WI38 (cell line): ENCODE measurements around the gene PURB.
"Not testable (repeated sequence)": the region's sequence is repeated elsewhere in the genome, so short reads cannot be mapped to it uniquely, and the experiment has no call there.

ENCODE experiments used
- H3K4me3 ChIP-seq: 2 replicates; pipeline ENCODE4 v1.5.1; 2011; ENCODE audit warnings: low read depth, mild to moderate bottlenecking, control low read depth, low read length
- CTCF ChIP-seq: IDR thresholded peaks from 2 replicates; pipeline ENCODE4 v1.5.1; 2012; ENCODE audit warnings: low read depth, mild to moderate bottlenecking, control low read depth, low read length

PURB gene

GRCh38 chr7:44849259-44849884, 36.0 kb downstream of the PURB start:
- no peak overlapping the region; the same call in 1 of the 2 replicates for H3K4me3 ChIP-seq
- TF ChIP-seq CTCF: no peak

- H3K4me3 ChIP-seq: peak within 1 kb of the TSS; percentile 81
- no peak for TF ChIP-seq CTCF
Observed at GRCh38 chr7:44847920-44848634, 37.3 kb downstream of the PURB start, which contains the start of gene H2AZ2. TSS of gene H2AZ2 (minus strand) at chr7:44848087. CDS start at chr7:44847971, 116 bp downstream.

- peak; percentile 73 for TF ChIP-seq CTCF
- peak overlapping the region; percentile 81 for H3K4me3 ChIP-seq
Observed at GRCh38 chr7:44847509-44847919, 37.8 kb downstream of the PURB start.

- peak overlapping the region; percentile 81 for H3K4me3 ChIP-seq
- TF ChIP-seq CTCF: no peak
Observed at GRCh38 chr7:44846816-44847508, 38.4 kb downstream of the PURB start.

GRCh38 chr7:44846390-44846789, 38.9 kb downstream of the PURB start:
- peak overlapping the region; percentile 81 for H3K4me3 ChIP-seq

- H3K4me3 ChIP-seq: no peak overlapping the region
Observed at GRCh38 chr7:44845451-44845850, 39.9 kb downstream of the PURB start.

GRCh38 chr7:44843440-44843839, 41.9 kb downstream of the PURB start:
- not testable (repeated sequence) for H3K4me3 ChIP-seq

More at GRCh38 chr7:44845451-44845850, 39.9 kb downstream of the PURB start:
- TF ChIP-seq CTCF: no peak

GRCh38 chr7:44842675-44843074, 42.7 kb downstream of the PURB start:
- H3K4me3 ChIP-seq: not testable (repeated sequence)

GRCh38 chr7:44838751-44839150, 46.6 kb downstream of the PURB start:
- TF ChIP-seq CTCF: no peak
- H3K4me3 ChIP-seq: no peak overlapping the region
